Keratinocyte (primary cell): ENCODE results near the gene DPM2. TPM values are rescaled to one million over a fixed set of nuclear protein-coding genes. Genes with fewer than 3 reads are reported as not detected.

Experiments used
- DNase-seq: peaks from one replicate; pipeline ENCODE4 v3.0.0-alpha.2; 2011; ENCODE audit warnings: low read depth, missing footprints, low spot score
- FAIRE-seq: peaks from 2 replicates; lab custom pipeline; 2011; peaks lifted over from hg19 to GRCh38; lab: Jason Lieb, UNC
- H2AFZ ChIP-seq: 2 replicates; pipeline ENCODE4 v1.6.0; 2012; ENCODE audit warnings: low read length, control low read depth, inconsistent platforms; ENCODE audit not compliant: control insufficient read depth
- H3K27ac ChIP-seq: 2 replicates; pipeline ENCODE4 v1.5.1; 2011; ENCODE audit warnings: low read length; ENCODE audit not compliant: control insufficient read depth, insufficient read depth
- H3K27me3 ChIP-seq: 3 replicates; pipeline ENCODE4 v1.6.0; 2011; ENCODE audit warnings: low read length; ENCODE audit not compliant: control insufficient read depth, insufficient read depth; ENCODE audit errors: extremely low read depth
- H3K36me3 ChIP-seq, 2 experiments: 2 replicates in 1 of 2; 3 replicates in 1 of 2; pipeline ENCODE4 v1.5.1; 2011; ENCODE audit warnings: low read length in 2 of 2, mild to moderate bottlenecking in 1 of 2; ENCODE audit not compliant: control insufficient read depth in 2 of 2, insufficient read depth in 2 of 2; ENCODE audit errors: extremely low read depth in 1 of 2
- H3K4me1 ChIP-seq: 3 replicates; pipeline ENCODE4 v1.5.1; 2011; ENCODE audit warnings: low read length; ENCODE audit not compliant: control insufficient read depth, insufficient read depth; ENCODE audit errors: extremely low read depth
- H3K4me2 ChIP-seq: 3 replicates; pipeline ENCODE4 v1.6.0; 2011; ENCODE audit warnings: low read depth, low read length; ENCODE audit not compliant: control insufficient read depth, insufficient read depth; ENCODE audit errors: extremely low read depth
- H3K4me3 ChIP-seq, 3 experiments: fragments of 200-600 bp in 1 of 3; sonication (generic) in 1 of 3; 2 replicates in 2 of 3; 3 replicates in 1 of 3; pipeline ENCODE4 v1.5.1; 2011 to 2016; ENCODE audit warnings: low read length in 3 of 3, mild to moderate bottlenecking in 3 of 3, control low read depth in 2 of 3, inconsistent platforms in 1 of 3, low read depth in 1 of 3, mixed read lengths in 1 of 3, mixed run types in 1 of 3, moderate library complexity in 1 of 3; ENCODE audit not compliant: control insufficient read depth in 2 of 3, insufficient read depth in 2 of 3; ENCODE audit errors: extremely low read depth in 1 of 3
- H3K79me2 ChIP-seq: 2 replicates; pipeline ENCODE4 v1.6.0; 2012; ENCODE audit warnings: low read length; ENCODE audit not compliant: control insufficient read depth, insufficient read depth
- H3K9ac ChIP-seq: 3 replicates; pipeline ENCODE4 v1.6.0; 2011; ENCODE audit warnings: low read length; ENCODE audit not compliant: control insufficient read depth, insufficient read depth; ENCODE audit errors: extremely low read depth
- H3K9me1 ChIP-seq: 3 replicates; pipeline ENCODE4 v1.6.0; 2011; ENCODE audit warnings: low read length; ENCODE audit not compliant: control insufficient read depth, insufficient read depth; ENCODE audit errors: extremely low read depth
- H3K9me3 ChIP-seq: 2 replicates; pipeline ENCODE4 v1.5.1; 2012; ENCODE audit warnings: low read depth, low read length; ENCODE audit not compliant: control insufficient read depth
- H4K20me1 ChIP-seq: 3 replicates; pipeline ENCODE4 v1.6.0; 2011; ENCODE audit warnings: low read length; ENCODE audit not compliant: control insufficient read depth, insufficient read depth; ENCODE audit errors: extremely low read depth
- EZH2 ChIP-seq: IDR thresholded peaks from one replicate; pipeline ENCODE4 v1.6.1; 2012; ENCODE audit warnings: inconsistent platforms, mild to moderate bottlenecking, low read length, moderate library complexity
- dilution Hi-C: fragments of 300-500 bp; cut with MboI; formaldehyde crosslinking; loops from one replicate; pipeline ENCODE4 v1.7.0; 2020; ENCODE audit warnings: low sequenced_read_pairs; ENCODE audit not compliant: extremely low pct_ligation_motif_present
- polyA plus RNA-seq, 5 experiments: library from polyadenylated mRNA; depleted of rRNA in 3 of 5; stranded (reverse) in 3 of 5; stranded (forward) in 1 of 5; unstranded in 1 of 5; fragments of >200 nt; gene quantifications; 1 replicate in 1 of 5; 2 replicates in 3 of 5; 3 replicates in 1 of 5; pipeline versions ENCODE4 v1.2.1 to v1.2.3, GENCODE V29; 2011 to 2012; ENCODE audit warnings: missing spikeins in 2 of 5, low read depth in 1 of 5, low replicate concordance in 1 of 5
- TF ChIP-seq, protein P1 (sequence below), 3 experiments: IDR thresholded peaks in 1 of 3; conservative IDR thresholded peaks in 1 of 3; optimal IDR thresholded peaks in 1 of 3; 2 replicates in 2 of 3; 3 replicates in 1 of 3; pipeline versions ENCODE3 to v1.5.1; 2011; ENCODE audit warnings: low read length in 3 of 3, mild to moderate bottlenecking in 3 of 3, moderate library complexity in 2 of 3, control low read depth in 1 of 3, inconsistent platforms in 1 of 3; ENCODE audit not compliant: insufficient read depth in 2 of 3; ENCODE audit errors: extremely low read depth in 1 of 3

The DPM2 gene
- polyA plus RNA-seq, 1 donor (not counting 4 experiments of a cell fraction or from before 2014, with no cell fraction given), result 31.1 TPM

DNA sequence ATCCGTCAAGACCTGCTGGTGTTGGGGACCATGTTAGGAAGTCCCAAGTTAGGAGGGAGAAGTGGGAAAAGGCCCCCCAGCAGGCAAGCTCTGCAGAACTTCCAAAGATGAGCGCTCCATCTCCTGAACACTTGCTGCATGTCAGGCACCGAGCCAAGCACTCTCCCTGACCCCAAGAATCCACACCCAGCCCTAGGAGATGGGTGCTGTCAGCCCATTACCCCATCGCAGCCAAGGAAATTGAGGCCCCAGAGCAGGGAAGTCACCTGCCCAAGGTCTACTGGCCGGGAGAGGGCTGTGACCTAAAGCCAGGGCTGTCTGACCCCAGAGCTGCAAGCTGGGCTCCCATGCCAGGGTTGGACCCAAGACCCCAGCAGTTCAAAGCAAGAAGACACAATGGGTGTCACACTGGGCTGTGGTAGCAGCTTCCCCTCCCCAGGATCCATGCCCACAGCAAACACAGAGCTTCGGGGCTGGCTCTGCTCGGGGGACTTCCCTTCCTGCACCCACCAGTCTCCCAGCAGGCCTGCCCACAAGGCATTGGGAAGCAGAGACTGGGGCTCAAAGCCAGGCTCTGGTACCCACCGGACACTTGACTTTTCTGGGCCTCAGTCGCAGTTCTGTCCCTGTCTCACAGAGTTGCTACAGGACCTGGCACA lies 29.6 kb upstream of the DPM2 start:
- H3K4me2 ChIP-seq, result peak overlapping the region; percentile 18
- DNase-seq (no peak), FAIRE-seq (no peak)
- H3K79me2 ChIP-seq, result peaks cover 15% of the 10 kb centered on the region
- H3K4me3 ChIP-seq, result no peak overlapping the region
- no peaks in the 10 kb centered on the region for H4K20me1 ChIP-seq
- H3K27ac ChIP-seq, result peak overlapping the region; percentile 89
- no peaks in the 10 kb centered on the region for H3K9me1 ChIP-seq
- peaks cover 61% of the 10 kb centered on the region for H3K4me1 ChIP-seq
- dilution Hi-C loops, result no loop called here
- H3K9ac ChIP-seq, result no peak overlapping the region
- TF ChIP-seq, protein P1, sequence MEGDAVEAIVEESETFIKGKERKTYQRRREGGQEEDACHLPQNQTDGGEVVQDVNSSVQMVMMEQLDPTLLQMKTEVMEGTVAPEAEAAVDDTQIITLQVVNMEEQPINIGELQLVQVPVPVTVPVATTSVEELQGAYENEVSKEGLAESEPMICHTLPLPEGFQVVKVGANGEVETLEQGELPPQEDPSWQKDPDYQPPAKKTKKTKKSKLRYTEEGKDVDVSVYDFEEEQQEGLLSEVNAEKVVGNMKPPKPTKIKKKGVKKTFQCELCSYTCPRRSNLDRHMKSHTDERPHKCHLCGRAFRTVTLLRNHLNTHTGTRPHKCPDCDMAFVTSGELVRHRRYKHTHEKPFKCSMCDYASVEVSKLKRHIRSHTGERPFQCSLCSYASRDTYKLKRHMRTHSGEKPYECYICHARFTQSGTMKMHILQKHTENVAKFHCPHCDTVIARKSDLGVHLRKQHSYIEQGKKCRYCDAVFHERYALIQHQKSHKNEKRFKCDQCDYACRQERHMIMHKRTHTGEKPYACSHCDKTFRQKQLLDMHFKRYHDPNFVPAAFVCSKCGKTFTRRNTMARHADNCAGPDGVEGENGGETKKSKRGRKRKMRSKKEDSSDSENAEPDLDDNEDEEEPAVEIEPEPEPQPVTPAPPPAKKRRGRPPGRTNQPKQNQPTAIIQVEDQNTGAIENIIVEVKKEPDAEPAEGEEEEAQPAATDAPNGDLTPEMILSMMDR (optimal IDR thresholded peaks at IDR 0.05 in 1 of 3, IDR thresholded peaks at IDR 0.05 in 1 of 3, conservative IDR thresholded peaks at IDR 0.05 in 1 of 3; ENCODE audit: extremely low read depth in 1 of 3, insufficient read depth in 2 of 3, low read length in 3 of 3), result no peak
- no peak for TF ChIP-seq EZH2
- H3K36me3 ChIP-seq, result no peaks in the 10 kb centered on the region
- H2AFZ ChIP-seq, result no peak overlapping the region
- no peaks in the 10 kb centered on the region for H3K27me3 ChIP-seq
- no peaks in the 10 kb centered on the region for H3K9me3 ChIP-seq

DNA sequence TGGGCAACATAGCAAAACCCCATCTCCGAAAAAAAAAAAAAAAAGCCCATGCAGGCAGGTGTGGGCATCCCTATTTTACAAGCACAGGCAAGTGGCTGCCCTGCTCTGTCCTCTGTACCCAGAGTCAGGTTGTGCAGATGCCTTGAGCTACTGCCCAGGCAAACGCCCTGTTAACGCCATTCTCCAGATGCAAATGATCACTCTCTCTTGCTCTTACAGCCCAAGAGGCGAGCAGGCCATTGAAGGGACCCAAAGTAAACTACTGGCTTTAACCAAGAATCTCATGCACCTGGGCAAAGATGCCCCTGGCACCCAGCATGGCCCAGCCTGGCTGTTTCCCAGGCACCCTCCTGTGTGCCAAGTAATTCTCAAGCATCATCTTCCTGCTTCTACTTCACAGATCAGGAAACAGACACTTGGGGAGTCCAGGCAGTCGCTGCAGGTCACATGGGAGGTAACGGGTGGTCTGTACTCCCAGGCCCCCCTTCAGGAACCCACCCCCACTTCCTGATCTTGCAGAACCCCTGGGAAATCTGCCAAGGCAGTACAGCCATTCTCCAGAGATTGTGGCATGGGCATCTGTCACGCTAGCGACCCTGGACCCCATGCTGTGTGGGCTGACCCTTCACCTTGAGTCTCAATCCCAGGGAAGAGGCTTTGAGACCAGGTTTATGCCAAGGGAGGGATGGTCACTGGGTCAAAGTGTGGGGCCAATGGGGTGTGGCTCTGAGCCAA lies 28.9 kb upstream of the DPM2 start:
- no peaks in the 10 kb centered on the region for H3K9me1 ChIP-seq
- DNase-seq (no peak), FAIRE-seq (no peak)
- no peak for TF ChIP-seq EZH2
- TF ChIP-seq, protein P1 (optimal IDR thresholded peaks at IDR 0.05 in 1 of 3, IDR thresholded peaks at IDR 0.05 in 1 of 3, conservative IDR thresholded peaks at IDR 0.05 in 1 of 3; ENCODE audit: extremely low read depth in 1 of 3, insufficient read depth in 2 of 3, low read length in 3 of 3), result no peak
- no peaks in the 10 kb centered on the region for H4K20me1 ChIP-seq
- H2AFZ ChIP-seq, result no peak overlapping the region
- dilution Hi-C loops, result no loop called here
- H3K4me3 ChIP-seq, result no peak overlapping the region
- H3K27me3 ChIP-seq, result no peaks in the 10 kb centered on the region
- H3K4me2 ChIP-seq, result no peak overlapping the region
- no peak overlapping the region for H3K9ac ChIP-seq
- peaks cover 0 to 2% of the 10 kb centered on the region in 2 experiments for H3K36me3 ChIP-seq
- no peaks in the 10 kb centered on the region for H3K9me3 ChIP-seq
- peaks cover 61% of the 10 kb centered on the region for H3K4me1 ChIP-seq
- peak overlapping the region; percentile 79 for H3K27ac ChIP-seq
- H3K79me2 ChIP-seq, result peaks cover 8% of the 10 kb centered on the region
